Measurements from ENCODE around the gene IMMP2L.

- TF ChIP-seq, protein P1, sequence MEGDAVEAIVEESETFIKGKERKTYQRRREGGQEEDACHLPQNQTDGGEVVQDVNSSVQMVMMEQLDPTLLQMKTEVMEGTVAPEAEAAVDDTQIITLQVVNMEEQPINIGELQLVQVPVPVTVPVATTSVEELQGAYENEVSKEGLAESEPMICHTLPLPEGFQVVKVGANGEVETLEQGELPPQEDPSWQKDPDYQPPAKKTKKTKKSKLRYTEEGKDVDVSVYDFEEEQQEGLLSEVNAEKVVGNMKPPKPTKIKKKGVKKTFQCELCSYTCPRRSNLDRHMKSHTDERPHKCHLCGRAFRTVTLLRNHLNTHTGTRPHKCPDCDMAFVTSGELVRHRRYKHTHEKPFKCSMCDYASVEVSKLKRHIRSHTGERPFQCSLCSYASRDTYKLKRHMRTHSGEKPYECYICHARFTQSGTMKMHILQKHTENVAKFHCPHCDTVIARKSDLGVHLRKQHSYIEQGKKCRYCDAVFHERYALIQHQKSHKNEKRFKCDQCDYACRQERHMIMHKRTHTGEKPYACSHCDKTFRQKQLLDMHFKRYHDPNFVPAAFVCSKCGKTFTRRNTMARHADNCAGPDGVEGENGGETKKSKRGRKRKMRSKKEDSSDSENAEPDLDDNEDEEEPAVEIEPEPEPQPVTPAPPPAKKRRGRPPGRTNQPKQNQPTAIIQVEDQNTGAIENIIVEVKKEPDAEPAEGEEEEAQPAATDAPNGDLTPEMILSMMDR (IDR thresholded peaks at IDR 0.05): no peak
- TF ChIP-seq POLR2A (IDR thresholded peaks at IDR 0.05): no peak
These were observed 402.9 kb downstream of the IMMP2L start for GRCh38 chr7:111159426-111159825.

Measured in body of pancreas (tissue), 4 donors.